ENCODE measurements around the gene SMIM36. TPM values are rescaled to one million over a fixed set of nuclear protein-coding genes. Genes with fewer than 3 reads are reported as not detected.
"Not testable (repeated sequence)": the region's sequence is repeated elsewhere in the genome, so short reads cannot be mapped to it uniquely, and the experiment has no call there.

SMIM36 gene
- total and polyA plus RNA-seq, 12 donors = not detected

DNA sequence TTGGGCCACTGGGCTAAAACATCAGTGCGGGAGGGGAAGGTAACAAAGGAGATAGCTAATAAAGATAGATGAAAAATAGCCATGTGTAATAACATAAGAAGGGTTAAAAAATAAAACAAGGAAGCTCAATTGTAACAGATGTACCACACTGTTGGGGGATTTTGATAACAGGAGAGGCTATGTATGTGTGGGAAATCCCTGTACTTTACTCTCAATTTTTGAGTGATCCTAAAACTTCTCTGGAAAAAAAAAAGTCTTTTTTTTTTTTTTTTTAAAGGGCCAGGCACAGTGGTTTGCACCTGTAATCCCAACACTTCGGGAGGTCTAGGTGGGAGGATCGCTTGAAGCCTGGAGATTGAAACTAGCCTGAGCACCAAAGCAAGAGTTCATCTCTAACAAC is 87.7 kb downstream of the SMIM36 start:
- Histone ChIP-seq H3K27me3 (peaks cover 3% of the 10 kb centered on the region), H3K27ac (no peak overlapping the region), H3K36me3 (replicated peaks in 1 of 2) (no peaks in the 10 kb centered on the region), H3K9me3 (replicated peaks in 1 of 3) (no peaks in the 10 kb centered on the region), H3K4me1 (replicated peaks in 1 of 2) (peaks cover 0 to 16% of the 10 kb centered on the region in 2 donors), H3K4me3 (no peak overlapping the region)
- 63 to 84% (median 80%) methylated on average over 3 of the region's 3 CpGs for WGBS, 4 donors
- TF ChIP-seq, protein P1, sequence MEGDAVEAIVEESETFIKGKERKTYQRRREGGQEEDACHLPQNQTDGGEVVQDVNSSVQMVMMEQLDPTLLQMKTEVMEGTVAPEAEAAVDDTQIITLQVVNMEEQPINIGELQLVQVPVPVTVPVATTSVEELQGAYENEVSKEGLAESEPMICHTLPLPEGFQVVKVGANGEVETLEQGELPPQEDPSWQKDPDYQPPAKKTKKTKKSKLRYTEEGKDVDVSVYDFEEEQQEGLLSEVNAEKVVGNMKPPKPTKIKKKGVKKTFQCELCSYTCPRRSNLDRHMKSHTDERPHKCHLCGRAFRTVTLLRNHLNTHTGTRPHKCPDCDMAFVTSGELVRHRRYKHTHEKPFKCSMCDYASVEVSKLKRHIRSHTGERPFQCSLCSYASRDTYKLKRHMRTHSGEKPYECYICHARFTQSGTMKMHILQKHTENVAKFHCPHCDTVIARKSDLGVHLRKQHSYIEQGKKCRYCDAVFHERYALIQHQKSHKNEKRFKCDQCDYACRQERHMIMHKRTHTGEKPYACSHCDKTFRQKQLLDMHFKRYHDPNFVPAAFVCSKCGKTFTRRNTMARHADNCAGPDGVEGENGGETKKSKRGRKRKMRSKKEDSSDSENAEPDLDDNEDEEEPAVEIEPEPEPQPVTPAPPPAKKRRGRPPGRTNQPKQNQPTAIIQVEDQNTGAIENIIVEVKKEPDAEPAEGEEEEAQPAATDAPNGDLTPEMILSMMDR (IDR thresholded peaks at IDR 0.05) = no peak
- no peak for TF ChIP-seq POLR2A (IDR thresholded peaks at IDR 0.05)
- no peak for DNase-seq
- intact Hi-C loops (cut with DNase I) = no loop called here

DNA sequence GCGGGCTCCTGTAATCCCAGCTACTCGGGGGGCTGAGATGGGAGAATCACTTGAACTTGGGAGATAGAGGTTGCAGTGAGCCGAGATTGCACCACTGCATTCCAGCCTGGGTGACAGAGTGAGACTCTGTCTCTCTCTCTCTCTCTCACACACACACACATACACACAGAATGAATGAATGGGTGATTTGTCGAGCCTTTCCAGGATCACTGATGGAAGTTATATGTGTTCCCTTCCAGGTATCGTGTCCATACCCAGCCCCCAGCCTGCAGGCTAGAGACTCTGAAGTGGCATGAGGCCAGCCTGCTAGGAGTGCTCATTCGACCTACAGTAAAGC is 88.5 kb downstream of the SMIM36 start:
- WGBS, 4 donors = 71 to 82% (median 80%) methylated on average over 5 to 6 of the region's 6 CpGs
- intact Hi-C loops (cut with DNase I); H3K27me3 ChIP-seq: not testable (repeated sequence)

DNA sequence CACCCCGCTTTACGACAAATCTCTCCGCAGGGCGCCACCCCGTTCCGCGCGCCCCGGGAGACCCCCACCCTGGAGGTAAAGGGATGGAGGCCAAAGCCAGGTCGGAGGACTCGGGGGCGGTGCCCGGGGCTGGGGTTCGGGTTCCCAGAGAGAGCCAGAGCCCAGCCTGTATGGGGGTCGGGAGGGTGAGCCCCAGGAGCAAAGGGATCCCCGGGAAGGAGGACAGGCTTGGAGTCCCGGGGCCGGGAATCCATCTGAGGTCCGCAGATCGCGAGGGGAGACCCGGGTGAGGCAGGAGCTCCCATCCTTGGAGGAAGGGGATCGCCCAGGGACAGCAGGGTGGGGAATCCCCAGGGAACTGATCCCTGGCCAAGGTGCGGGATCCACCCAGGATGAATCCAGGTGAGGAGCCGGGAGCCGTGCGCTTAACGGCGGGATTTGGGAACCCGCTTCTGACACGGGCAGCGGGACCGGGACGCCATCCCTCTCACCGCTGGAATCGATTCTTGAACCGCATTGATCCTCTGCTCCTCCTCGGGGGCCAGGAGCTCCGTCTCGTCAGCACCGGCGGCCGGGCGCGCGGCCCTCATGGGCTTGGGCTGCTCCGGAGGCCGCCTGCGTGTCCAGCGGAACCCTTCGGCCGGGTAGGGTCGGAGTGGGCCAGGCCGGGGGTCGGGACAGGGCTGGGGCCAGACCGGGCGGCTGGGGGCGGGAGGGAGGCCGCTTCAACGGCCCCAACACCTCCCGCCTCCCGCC is 89.9 kb downstream of the SMIM36 start, which contains the start of gene MMD:
Gene MMD, minus strand, starts transcription at position 657 of the 756 bp plus-strand sequence. Its CDS starts 140 bp downstream, at position 517.
- peak in 3 of 7 donors; percentile 4 to 50 (median 29) for DNase-seq
- intact Hi-C loops (cut with DNase I) = no loop called here
- Histone ChIP-seq H3K27ac (peak within 1 kb of the TSS in 4 of 5 donors; percentile 56 to 86 (median 78)), H3K27me3 (peaks cover 3% of the 10 kb centered on the region), H3K9me3 (replicated peaks in 1 of 3) (no peaks in the 10 kb centered on the region), H3K36me3 (replicated peaks in 1 of 2) (no peaks in the 10 kb centered on the region), H3K4me3 (peak within 1 kb of the TSS; percentile 67 to 93 (median 81)), H3K4me1 (replicated peaks in 1 of 2) (peaks cover 0 to 16% of the 10 kb centered on the region in 2 donors)
- 0 to 1% (median 0%) methylated on average over 7 to 62 of the region's 62 CpGs for WGBS, 4 donors
- TF ChIP-seq, protein P1 (IDR thresholded peaks at IDR 0.05) = no peak
- peak in 1 of 2 donors; percentile 37 for TF ChIP-seq POLR2A (IDR thresholded peaks at IDR 0.05)

More for the DNA sequence above, 88.5 kb downstream of the SMIM36 start:
- peaks cover 0 to 16% of the 10 kb centered on the region in 2 donors for H3K4me1 ChIP-seq (replicated peaks in 1 of 2)
- not testable (repeated sequence) for H3K9me3 ChIP-seq (replicated peaks in 1 of 3); H3K36me3 ChIP-seq (replicated peaks in 1 of 2); DNase-seq; H3K27ac ChIP-seq; H3K4me3 ChIP-seq

DNA sequence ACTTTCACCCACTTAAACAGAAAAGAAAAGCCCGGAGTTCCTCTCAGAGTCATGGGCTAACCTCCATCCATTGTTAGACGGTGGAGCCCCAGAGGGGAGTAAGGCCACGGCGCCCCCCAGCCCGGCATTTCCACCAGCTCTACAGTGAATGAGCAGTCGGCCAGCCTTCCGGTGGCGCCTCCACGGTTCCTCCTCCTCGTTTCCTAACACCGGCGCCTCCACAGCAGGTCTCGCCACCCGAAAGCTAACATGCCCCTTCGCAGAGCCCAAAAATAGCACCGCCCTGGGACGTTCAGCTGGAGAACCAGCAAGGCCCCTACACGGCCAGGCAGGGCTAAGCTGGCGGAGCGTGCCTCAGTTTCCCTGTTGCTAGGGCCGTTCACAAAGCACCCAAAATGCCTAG is 90.5 kb downstream of the SMIM36 start:
- 0 to 2% (median 2%) methylated on average over 10 to 21 of the region's 21 CpGs for WGBS, 4 donors
- H3K4me3 ChIP-seq = peak overlapping the region; percentile 67 to 93 (median 81)
- no peaks in the 10 kb centered on the region for H3K36me3 ChIP-seq (replicated peaks in 1 of 2)
- intact Hi-C loops (cut with DNase I) = no loop called here
- H3K4me1 ChIP-seq (replicated peaks in 1 of 2) = peaks cover 0 to 16% of the 10 kb centered on the region in 2 donors
- H3K27ac ChIP-seq = peak overlapping the region in 4 of 5 donors; percentile 56 to 86 (median 78)
- peaks cover 3% of the 10 kb centered on the region for H3K27me3 ChIP-seq
- TF ChIP-seq, protein P1 (IDR thresholded peaks at IDR 0.05) = no peak
- TF ChIP-seq POLR2A (IDR thresholded peaks at IDR 0.05) = no peak
- DNase-seq = peak in 6 of 7 donors; percentile 37 to 72 (median 53)
- no peaks in the 10 kb centered on the region for H3K9me3 ChIP-seq (replicated peaks in 1 of 3)
